ENCODE results near the gene TIGIT. TPM values are rescaled to one million over a fixed set of nuclear protein-coding genes. Genes with fewer than 3 reads are reported as not detected.
A peak's percentile ranks its signal among the peaks of the same experiment; 100 is the strongest.

The TIGIT gene
- total RNA-seq, 5 donors from 2014 or later (not counting 1 experiment from before 2014, with no cell fraction given) = 21.2 to 48.1 (median 39.9) TPM

DNA sequence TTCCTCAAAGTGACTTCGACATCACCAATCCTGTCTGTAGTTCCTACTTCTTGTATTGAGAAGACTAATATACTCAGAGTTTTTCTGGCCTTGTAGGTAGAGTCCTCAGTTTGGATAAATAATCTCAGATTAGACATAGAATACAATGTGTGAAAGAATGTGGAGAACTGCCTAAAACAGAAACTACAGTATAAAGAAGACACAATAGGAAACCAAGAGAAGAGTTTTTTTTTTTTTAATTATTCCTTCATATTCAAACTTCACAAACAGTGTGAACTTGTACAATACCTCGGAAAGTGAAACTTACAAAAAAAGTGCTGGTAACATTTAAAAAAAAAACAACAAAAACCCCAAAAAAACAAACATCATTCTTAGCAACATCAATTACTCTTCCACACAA, 20.5 kb downstream of the TIGIT start:
- Histone ChIP-seq H3K4me1 (ENCODE audit: control insufficient read depth in 1 of 2, extremely low read depth in 1 of 2, insufficient read depth in 2 of 2, low read length in 2 of 2) (peaks cover 0 to 20% of the 10 kb centered on the region in 2 experiments), H3K36me3 (ENCODE audit: control insufficient read depth in 2 of 2, extremely low read depth in 1 of 2, insufficient read depth in 1 of 2, low read length in 1 of 2) (peaks cover 0 to 4% of the 10 kb centered on the region in 2 donors), H3K4me3 (ENCODE audit: control insufficient read depth in 1 of 2, extremely low read depth in 1 of 2, low read length in 1 of 2) (no peak overlapping the region), H3K27me3 (replicated peaks in 1 of 2; ENCODE audit: control insufficient read depth in 2 of 2, extremely low read depth in 1 of 2, insufficient read depth in 2 of 2, low read length in 1 of 2) (no peaks in the 10 kb centered on the region), H3K27ac (ENCODE audit: low read length) (peak overlapping the region; percentile 45), H3K9me3 (no peaks in the 10 kb centered on the region)
- WGBS (ENCODE audit: insufficient coverage) = no CpG with 5 or more reads among the region's 2 CpGs
- Mint-ChIP-seq H3K27me3 (no peaks in the 10 kb centered on the region), H3K9me3 (no peaks in the 10 kb centered on the region), H3K27ac (peak overlapping the region; percentile 61 to 72), H3K36me3 (peaks cover 21% of the 10 kb centered on the region), H3K4me1 (peaks cover 46 to 70% (median 67%) of the 10 kb centered on the region in 3 donors), H3K4me3 (no peak overlapping the region)
- ChIA-PET CTCF (no interaction called here), POLR2A (interaction anchor here in 1 of 2 donors (0.6 kb wide), 1 partner anchor 587 kb away, joined by 3 read pairs; no protein-coding TSS in a partner anchor)
- no peak for ATAC-seq (replicated peaks in 1 of 4)
- no peak for DNase-seq

DNA sequence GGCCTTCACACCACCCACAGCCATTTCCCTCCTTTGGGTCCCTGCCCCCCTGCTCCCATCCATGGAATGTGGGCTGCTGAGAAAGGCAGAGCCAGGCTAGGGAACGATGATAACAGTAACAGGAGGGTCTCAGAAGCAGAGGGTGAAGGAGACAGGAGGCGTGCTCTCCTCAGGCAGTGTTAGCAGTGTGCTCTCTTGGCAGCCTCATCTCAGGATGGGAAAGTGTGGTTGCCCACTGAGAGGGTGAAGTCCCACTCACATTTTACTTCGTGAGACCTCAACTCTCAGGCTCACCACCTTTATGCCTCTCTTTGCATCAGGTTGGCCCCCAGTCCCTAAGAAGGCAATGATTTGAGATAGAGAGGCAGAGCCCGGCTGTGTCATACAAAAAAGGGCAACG, 24.5 kb downstream of the TIGIT start:
- WGBS (ENCODE audit: insufficient coverage) = no CpG with 5 or more reads among the region's 5 CpGs
- DNase-seq (no peak), ATAC-seq (replicated peaks in 1 of 4) (peak in 1 of 4 experiments; percentile 19)
- Histone ChIP-seq H3K27ac (ENCODE audit: low read length) (peak overlapping the region; percentile 3), H3K4me3 (ENCODE audit: control insufficient read depth in 1 of 2, extremely low read depth in 1 of 2, low read length in 1 of 2) (no peak overlapping the region), H3K4me1 (ENCODE audit: control insufficient read depth in 1 of 2, extremely low read depth in 1 of 2, insufficient read depth in 2 of 2, low read length in 2 of 2) (peaks cover 0 to 13% of the 10 kb centered on the region in 2 experiments), H3K9me3 (no peaks in the 10 kb centered on the region), H3K36me3 (ENCODE audit: control insufficient read depth in 2 of 2, extremely low read depth in 1 of 2, insufficient read depth in 1 of 2, low read length in 1 of 2) (no peaks in the 10 kb centered on the region), H3K27me3 (replicated peaks in 1 of 2; ENCODE audit: control insufficient read depth in 2 of 2, extremely low read depth in 1 of 2, insufficient read depth in 2 of 2, low read length in 1 of 2) (no peaks in the 10 kb centered on the region)
- Mint-ChIP-seq H3K27me3 (no peaks in the 10 kb centered on the region), H3K4me3 (no peak overlapping the region), H3K9me3 (no peaks in the 10 kb centered on the region), H3K36me3 (peaks cover 31% of the 10 kb centered on the region), H3K4me1 (peaks cover 39 to 74% (median 72%) of the 10 kb centered on the region in 3 donors), H3K27ac (peak overlapping the region; percentile 59 to 75)
- CTCF ChIA-PET = interaction anchor here in 1 of 2 donors (0.5 kb wide), 1 partner anchor 66 kb away, joined by 3 read pairs; no protein-coding TSS in a partner anchor
- POLR2A ChIA-PET = no interaction called here

DNA sequence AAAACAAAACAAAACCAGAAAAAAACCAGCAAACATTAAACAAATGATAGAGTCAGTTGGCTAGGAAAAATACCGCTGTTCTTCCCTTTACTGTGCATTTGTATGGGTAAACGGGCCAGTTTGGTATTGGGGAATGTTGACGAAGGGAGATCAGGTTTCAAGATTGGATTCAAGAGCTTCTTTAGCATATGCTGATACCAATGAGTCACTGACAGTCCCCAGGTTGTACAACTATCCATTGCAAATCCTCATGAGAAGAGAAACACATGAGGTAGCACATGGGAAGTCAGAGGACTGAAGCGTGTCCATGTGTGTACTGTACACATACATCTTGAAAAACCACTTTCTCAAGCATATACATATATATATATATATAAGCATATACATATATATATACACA, 25.6 kb downstream of the TIGIT start:
- no CpG with 5 or more reads among the region's 4 CpGs for WGBS (ENCODE audit: insufficient coverage)
- ChIA-PET CTCF (interaction anchor here in 1 of 2 donors (0.6 kb wide), 1 partner anchor 29 kb away, joined by 3 read pairs; no protein-coding TSS in a partner anchor), POLR2A (interaction anchor here in 1 of 2 donors (0.6 kb wide), 1 partner anchor 9 kb away, joined by 3 read pairs; no protein-coding TSS in a partner anchor)
- peaks cover 0 to 17% of the 10 kb centered on the region in 2 experiments for H3K4me1 ChIP-seq (ENCODE audit: control insufficient read depth in 1 of 2, extremely low read depth in 1 of 2, insufficient read depth in 2 of 2, low read length in 2 of 2)
- no peak overlapping the region for H3K27ac ChIP-seq (ENCODE audit: low read length)
- Mint-ChIP-seq H3K4me3 (no peak overlapping the region), H3K36me3 (peaks cover 30% of the 10 kb centered on the region), H3K4me1 (peaks cover 42 to 74% (median 72%) of the 10 kb centered on the region in 3 donors), H3K27ac (peak overlapping the region; percentile 2 to 9), H3K27me3 (no peaks in the 10 kb centered on the region), H3K9me3 (no peaks in the 10 kb centered on the region)
- DNase-seq = no peak
- no peaks in the 10 kb centered on the region for H3K36me3 ChIP-seq (ENCODE audit: control insufficient read depth in 2 of 2, extremely low read depth in 1 of 2, insufficient read depth in 1 of 2, low read length in 1 of 2)
- H3K4me3 ChIP-seq (ENCODE audit: control insufficient read depth in 1 of 2, extremely low read depth in 1 of 2, low read length in 1 of 2) = no peak overlapping the region
- no peaks in the 10 kb centered on the region for H3K9me3 ChIP-seq
- ATAC-seq (replicated peaks in 1 of 4) = no peak
- no peaks in the 10 kb centered on the region for H3K27me3 ChIP-seq (replicated peaks in 1 of 2; ENCODE audit: control insufficient read depth in 2 of 2, extremely low read depth in 1 of 2, insufficient read depth in 2 of 2, low read length in 1 of 2)

DNA sequence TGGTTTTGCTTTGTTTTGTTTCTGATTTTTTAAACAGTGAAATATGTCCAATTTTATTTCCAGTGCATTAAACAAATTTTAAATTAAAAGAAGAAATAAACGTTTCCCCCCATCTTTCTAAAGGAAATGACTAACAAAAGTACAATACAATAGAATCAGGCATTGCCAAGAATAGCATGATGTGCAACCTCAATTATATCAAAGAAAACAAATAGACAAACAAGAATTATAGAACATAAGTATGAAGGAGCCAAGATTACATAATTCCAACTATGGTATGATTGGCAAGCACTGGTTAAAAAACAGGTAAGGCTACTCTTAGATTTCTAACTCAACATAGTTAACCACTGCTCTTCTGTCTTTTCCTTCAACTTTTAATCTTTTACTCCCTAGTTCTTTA, 26.4 kb downstream of the TIGIT start:
- WGBS (ENCODE audit: insufficient coverage) = no CpG with 5 or more reads among the region's 1 CpG
- H3K27me3 Mint-ChIP-seq = no peaks in the 10 kb centered on the region
- POLR2A ChIA-PET = interaction anchor here in 1 of 2 donors (0.6 kb wide), 1 partner anchor 8 kb away, joined by 3 read pairs; no protein-coding TSS in a partner anchor

DNA sequence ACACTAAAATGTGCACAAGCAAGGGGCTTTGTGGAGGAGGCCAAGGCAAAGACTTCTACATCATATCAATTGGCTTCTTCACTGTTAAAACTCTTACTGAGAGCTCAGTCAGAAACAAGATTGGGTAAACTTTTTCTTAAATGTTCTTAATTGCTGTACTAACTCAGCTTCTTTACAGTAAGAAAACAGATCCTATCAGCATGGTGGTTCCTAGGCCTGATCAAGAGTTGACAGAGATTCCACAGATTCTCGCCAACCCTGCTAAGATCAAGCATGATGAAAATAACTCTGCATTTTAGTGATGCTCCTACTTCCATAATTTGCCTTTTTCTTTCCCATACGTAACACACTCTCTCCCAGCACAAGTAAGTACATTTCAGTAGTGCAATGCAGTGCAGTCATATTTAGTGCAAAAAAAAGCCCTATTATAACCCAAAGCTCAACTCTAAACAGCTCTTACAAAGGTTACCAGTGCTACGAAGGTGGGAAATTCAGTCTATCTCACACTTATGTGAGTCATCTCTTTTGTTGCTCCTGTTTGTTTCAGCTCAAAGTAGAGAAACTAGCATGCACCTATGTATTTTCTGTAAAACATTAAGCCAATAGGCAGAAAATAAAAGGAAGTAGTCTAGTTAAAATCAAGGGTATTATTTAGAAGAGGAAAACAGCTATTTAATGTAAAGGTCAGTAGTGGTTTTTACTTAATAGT, 29.9 kb downstream of the TIGIT start:
- Mint-ChIP-seq H3K4me3 (no peak overlapping the region), H3K4me1 (peaks cover 41 to 72% (median 72%) of the 10 kb centered on the region in 3 donors), H3K27me3 (no peaks in the 10 kb centered on the region), H3K36me3 (peaks cover 27% of the 10 kb centered on the region), H3K27ac (peak overlapping the region; percentile 79 to 87), H3K9me3 (no peaks in the 10 kb centered on the region)
- DNase-seq (peak in 1 of 35 experiments; percentile 37), ATAC-seq (replicated peaks in 1 of 4) (peak; percentile 42 to 81 (median 48))
- H3K36me3 ChIP-seq (ENCODE audit: control insufficient read depth in 2 of 2, extremely low read depth in 1 of 2, insufficient read depth in 1 of 2, low read length in 1 of 2) = no peaks in the 10 kb centered on the region
- H3K9me3 ChIP-seq = no peaks in the 10 kb centered on the region
- peaks cover 0 to 5% of the 10 kb centered on the region in 2 experiments for H3K4me1 ChIP-seq (ENCODE audit: control insufficient read depth in 1 of 2, extremely low read depth in 1 of 2, insufficient read depth in 2 of 2, low read length in 2 of 2)
- ChIA-PET CTCF (interaction anchor here (0.6 to 1.4 kb wide), 5 partner anchors 13 to 33 kb away, joined by 3 to 4 read pairs (median 3); no protein-coding TSS in a partner anchor), POLR2A (interaction anchor here (0.6 to 1.0 kb wide), 2 partner anchors 29 to 1245 kb away, joined by 3 read pairs; no protein-coding TSS in a partner anchor)
- H3K27me3 ChIP-seq (replicated peaks in 1 of 2; ENCODE audit: control insufficient read depth in 2 of 2, extremely low read depth in 1 of 2, insufficient read depth in 2 of 2, low read length in 1 of 2) = no peaks in the 10 kb centered on the region
- peak overlapping the region; percentile 61 for H3K27ac ChIP-seq (ENCODE audit: low read length)
- no peak overlapping the region for H3K4me3 ChIP-seq (ENCODE audit: control insufficient read depth in 1 of 2, extremely low read depth in 1 of 2, low read length in 1 of 2)
- 88% methylated on average over 2 of the region's 3 CpGs for WGBS (ENCODE audit: insufficient coverage)

More for the DNA sequence above, 26.4 kb downstream of the TIGIT start:
- no peak overlapping the region for H3K4me3 ChIP-seq (ENCODE audit: control insufficient read depth in 1 of 2, extremely low read depth in 1 of 2, low read length in 1 of 2)
- no peaks in the 10 kb centered on the region for H3K9me3 Mint-ChIP-seq
- peaks cover 34% of the 10 kb centered on the region for H3K36me3 Mint-ChIP-seq
- H3K27me3 ChIP-seq (replicated peaks in 1 of 2; ENCODE audit: control insufficient read depth in 2 of 2, extremely low read depth in 1 of 2, insufficient read depth in 2 of 2, low read length in 1 of 2) = no peaks in the 10 kb centered on the region
- no peak overlapping the region for H3K27ac ChIP-seq (ENCODE audit: low read length)
- H3K27ac Mint-ChIP-seq = no peak overlapping the region
- DNase-seq = no peak
- peaks cover 0 to 17% of the 10 kb centered on the region in 2 experiments for H3K4me1 ChIP-seq (ENCODE audit: control insufficient read depth in 1 of 2, extremely low read depth in 1 of 2, insufficient read depth in 2 of 2, low read length in 2 of 2)
- H3K36me3 ChIP-seq (ENCODE audit: control insufficient read depth in 2 of 2, extremely low read depth in 1 of 2, insufficient read depth in 1 of 2, low read length in 1 of 2) = no peaks in the 10 kb centered on the region
- H3K4me3 Mint-ChIP-seq = no peak overlapping the region
- CTCF ChIA-PET = interaction anchor here in 1 of 2 donors (0.6 kb wide), 1 partner anchor 30 kb away, joined by 3 read pairs; no protein-coding TSS in a partner anchor
- peaks cover 43 to 76% (median 73%) of the 10 kb centered on the region in 3 donors for H3K4me1 Mint-ChIP-seq
- no peaks in the 10 kb centered on the region for H3K9me3 ChIP-seq
- ATAC-seq (replicated peaks in 1 of 4) = no peak

DNA sequence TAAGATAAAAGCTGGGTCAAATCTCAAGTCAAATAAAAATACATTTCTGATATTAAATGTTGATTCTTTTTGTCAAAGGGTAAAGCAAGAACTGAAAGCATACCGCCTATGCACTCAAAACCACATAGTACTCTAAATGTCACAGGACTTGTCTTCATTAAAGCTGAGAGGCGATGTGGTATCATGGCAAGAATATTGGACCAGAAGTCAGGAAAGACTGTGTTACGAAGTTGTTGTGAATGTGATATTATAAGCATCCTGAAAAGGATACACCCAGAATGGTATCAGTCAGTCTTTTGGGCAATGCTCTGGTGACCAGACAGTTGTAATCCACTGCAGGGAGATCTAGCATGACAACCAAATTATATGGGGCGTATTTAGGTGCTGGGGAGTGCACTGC, 33.8 kb downstream of the TIGIT start:
- peak overlapping the region; percentile 70 to 79 for H3K27ac Mint-ChIP-seq
- no peak overlapping the region for H3K4me3 ChIP-seq (ENCODE audit: control insufficient read depth in 1 of 2, extremely low read depth in 1 of 2, low read length in 1 of 2)
- DNase-seq (no peak), ATAC-seq (replicated peaks in 1 of 4) (peak in 3 of 4 experiments; percentile 23 to 38 (median 32))
- peaks cover 47 to 83% (median 82%) of the 10 kb centered on the region in 3 donors for H3K4me1 Mint-ChIP-seq
- H3K27me3 Mint-ChIP-seq = no peaks in the 10 kb centered on the region
- H3K36me3 Mint-ChIP-seq = peaks cover 36% of the 10 kb centered on the region
- peak overlapping the region in 1 of 3 donors; percentile 31 for H3K4me3 Mint-ChIP-seq
- peak overlapping the region; percentile 32 for H3K27ac ChIP-seq (ENCODE audit: low read length)
- H3K9me3 ChIP-seq = no peaks in the 10 kb centered on the region
- POLR2A ChIA-PET = no interaction called here
- CTCF ChIA-PET = interaction anchor here (0.7 to 1.5 kb wide), 2 partner anchors 36 to 415 kb away, joined by 3 to 4 read pairs; no protein-coding TSS in a partner anchor
- no peaks in the 10 kb centered on the region for H3K9me3 Mint-ChIP-seq
- H3K27me3 ChIP-seq (replicated peaks in 1 of 2; ENCODE audit: control insufficient read depth in 2 of 2, extremely low read depth in 1 of 2, insufficient read depth in 2 of 2, low read length in 1 of 2) = no peaks in the 10 kb centered on the region
- no peaks in the 10 kb centered on the region for H3K36me3 ChIP-seq (ENCODE audit: control insufficient read depth in 2 of 2, extremely low read depth in 1 of 2, insufficient read depth in 1 of 2, low read length in 1 of 2)
- peaks cover 0 to 7% of the 10 kb centered on the region in 2 experiments for H3K4me1 ChIP-seq (ENCODE audit: control insufficient read depth in 1 of 2, extremely low read depth in 1 of 2, insufficient read depth in 2 of 2, low read length in 2 of 2)
- WGBS (ENCODE audit: insufficient coverage) = 33% methylated on average over 2 of the region's 4 CpGs
